ENCODE measurements around the gene FAM219B.
"Not testable (repeated sequence)": the region's sequence is repeated elsewhere in the genome, so short reads cannot be mapped to it uniquely, and the experiment has no call there.

Gene FAM219B

GRCh38 chr15:74950078-74950908, 43.6 kb upstream of the FAM219B start:
- Histone ChIP-seq H3K9me3 (no peaks in the 10 kb centered on the region), H3K4me3 (ENCODE audit: low read depth in 1 of 2, low read length in 1 of 2) (no peak overlapping the region), H3K27ac (no peak overlapping the region), H3K27me3 (peaks cover 14% of the 10 kb centered on the region), H3K36me3 (no peaks in the 10 kb centered on the region), H3K4me1 (ENCODE audit: control insufficient read depth in 1 of 2, insufficient read depth in 1 of 2, low read depth in 1 of 2, low read length in 1 of 2) (no peaks in the 10 kb centered on the region)
- TF ChIP-seq, protein P1, sequence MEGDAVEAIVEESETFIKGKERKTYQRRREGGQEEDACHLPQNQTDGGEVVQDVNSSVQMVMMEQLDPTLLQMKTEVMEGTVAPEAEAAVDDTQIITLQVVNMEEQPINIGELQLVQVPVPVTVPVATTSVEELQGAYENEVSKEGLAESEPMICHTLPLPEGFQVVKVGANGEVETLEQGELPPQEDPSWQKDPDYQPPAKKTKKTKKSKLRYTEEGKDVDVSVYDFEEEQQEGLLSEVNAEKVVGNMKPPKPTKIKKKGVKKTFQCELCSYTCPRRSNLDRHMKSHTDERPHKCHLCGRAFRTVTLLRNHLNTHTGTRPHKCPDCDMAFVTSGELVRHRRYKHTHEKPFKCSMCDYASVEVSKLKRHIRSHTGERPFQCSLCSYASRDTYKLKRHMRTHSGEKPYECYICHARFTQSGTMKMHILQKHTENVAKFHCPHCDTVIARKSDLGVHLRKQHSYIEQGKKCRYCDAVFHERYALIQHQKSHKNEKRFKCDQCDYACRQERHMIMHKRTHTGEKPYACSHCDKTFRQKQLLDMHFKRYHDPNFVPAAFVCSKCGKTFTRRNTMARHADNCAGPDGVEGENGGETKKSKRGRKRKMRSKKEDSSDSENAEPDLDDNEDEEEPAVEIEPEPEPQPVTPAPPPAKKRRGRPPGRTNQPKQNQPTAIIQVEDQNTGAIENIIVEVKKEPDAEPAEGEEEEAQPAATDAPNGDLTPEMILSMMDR (IDR thresholded peaks at IDR 0.05), result peak; percentile 97

- Histone ChIP-seq H3K27ac (peak within 1 kb of the TSS; percentile 95), H3K27me3 (no peaks in the 10 kb centered on the region), H3K36me3 (no peaks in the 10 kb centered on the region), H3K9me3 (no peaks in the 10 kb centered on the region), H3K4me3 (ENCODE audit: low read depth in 1 of 2, low read length in 1 of 2) (peak within 1 kb of the TSS; percentile 82 to 99), H3K4me1 (ENCODE audit: control insufficient read depth in 1 of 2, insufficient read depth in 1 of 2, low read depth in 1 of 2, low read length in 1 of 2) (peaks cover 12 to 14% of the 10 kb centered on the region in 2 experiments)
- TF ChIP-seq, protein P1 (IDR thresholded peaks at IDR 0.05), result peak; percentile 34
Measured at GRCh38 chr15:74937590-74938371, 31.1 kb upstream of the FAM219B start, which contains the start of gene COX5A. TSS of gene COX5A (minus strand) at chr15:74938073. CDS start at chr15:74938014, 59 bp downstream.

DNA sequence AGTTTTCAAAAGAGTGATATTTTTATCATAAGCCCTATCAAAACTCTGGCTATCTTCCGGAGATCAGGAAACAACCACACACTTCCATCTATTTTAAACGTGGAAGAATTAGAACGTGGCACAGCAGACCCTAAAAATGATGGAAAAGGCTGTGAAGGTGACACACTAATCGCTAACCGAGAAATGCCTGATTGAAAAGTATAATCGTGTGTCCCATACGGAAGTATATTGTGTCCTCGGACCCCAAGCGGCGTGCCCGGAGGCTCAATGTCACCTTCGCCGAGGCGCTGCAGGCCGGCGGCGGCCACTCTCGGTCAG, 30.6 kb upstream of the FAM219B start:
- Histone ChIP-seq H3K27ac (peak overlapping the region; percentile 95), H3K4me3 (ENCODE audit: low read depth in 1 of 2, low read length in 1 of 2) (peak overlapping the region; percentile 82 to 99)
- TF ChIP-seq, protein P1 (IDR thresholded peaks at IDR 0.05), result no peak

GRCh38 chr15:74935193-74935592, 28.5 kb upstream of the FAM219B start:
- not testable (repeated sequence) for H3K27me3 ChIP-seq; H3K4me3 ChIP-seq (ENCODE audit: low read depth in 1 of 2, low read length in 1 of 2); H3K27ac ChIP-seq; H3K9me3 ChIP-seq; H3K36me3 ChIP-seq
- H3K4me1 ChIP-seq (ENCODE audit: control insufficient read depth in 1 of 2, insufficient read depth in 1 of 2, low read depth in 1 of 2, low read length in 1 of 2), result peaks cover 12 to 14% of the 10 kb centered on the region in 2 experiments

More for the DNA sequence above, 30.6 kb upstream of the FAM219B start:
- H3K36me3 ChIP-seq, result no peaks in the 10 kb centered on the region
- H3K9me3 ChIP-seq, result no peaks in the 10 kb centered on the region
- H3K27me3 ChIP-seq, result no peaks in the 10 kb centered on the region
- H3K4me1 ChIP-seq (ENCODE audit: control insufficient read depth in 1 of 2, insufficient read depth in 1 of 2, low read depth in 1 of 2, low read length in 1 of 2), result peaks cover 12 to 14% of the 10 kb centered on the region in 2 experiments

DNA sequence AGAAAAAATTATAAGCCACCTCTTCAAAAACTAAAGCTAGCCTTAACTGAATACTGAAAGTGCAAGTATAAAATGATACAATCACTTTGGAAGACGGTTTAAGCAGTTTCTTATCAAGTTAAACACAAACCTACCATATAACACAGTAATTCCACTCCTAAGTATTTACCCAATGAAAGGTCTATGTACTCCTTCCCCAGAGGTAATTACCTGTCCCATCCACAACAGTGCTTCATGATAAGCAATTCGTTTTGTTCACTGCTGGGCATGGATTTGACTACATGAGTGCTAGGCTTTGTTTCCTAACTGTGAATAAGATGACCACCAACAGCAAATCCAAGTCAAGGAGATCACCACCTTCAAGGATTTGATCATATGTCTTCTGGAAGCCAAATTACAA, 26.9 kb upstream of the FAM219B start:
- Histone ChIP-seq H3K27me3 (no peaks in the 10 kb centered on the region), H3K27ac (no peak overlapping the region)
- TF ChIP-seq, protein P1 (IDR thresholded peaks at IDR 0.05), result no peak

DNA sequence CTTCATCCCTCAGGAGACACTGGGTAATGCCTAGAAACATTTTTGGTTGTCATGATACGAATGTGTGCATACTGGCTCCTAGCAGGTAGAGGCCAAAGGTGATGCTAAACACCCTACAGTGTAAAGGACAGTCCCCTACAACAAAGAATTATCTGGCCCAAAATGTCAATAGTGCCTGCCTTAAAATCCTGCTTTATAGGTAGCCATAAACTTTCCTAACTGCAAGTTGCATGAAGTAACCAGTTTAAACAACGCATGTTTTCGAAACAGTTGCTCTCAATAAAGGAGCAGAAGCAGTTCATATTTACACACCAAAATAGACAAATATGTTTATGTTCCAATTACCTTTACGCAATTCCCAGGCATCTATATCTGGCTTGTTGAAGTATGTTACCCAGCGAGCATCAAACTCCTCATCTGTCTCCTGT, 22.1 kb upstream of the FAM219B start:
- TF ChIP-seq, protein P1 (IDR thresholded peaks at IDR 0.05), result no peak
- Histone ChIP-seq H3K4me3 (ENCODE audit: low read depth in 1 of 2, low read length in 1 of 2) (no peak overlapping the region), H3K9me3 (no peaks in the 10 kb centered on the region), H3K27ac (no peak overlapping the region), H3K4me1 (ENCODE audit: control insufficient read depth in 1 of 2, insufficient read depth in 1 of 2, low read depth in 1 of 2, low read length in 1 of 2) (no peaks in the 10 kb centered on the region), H3K27me3 (no peaks in the 10 kb centered on the region), H3K36me3 (peaks cover 59% of the 10 kb centered on the region)

More for the DNA sequence above, 26.9 kb upstream of the FAM219B start:
- H3K4me1 ChIP-seq (ENCODE audit: control insufficient read depth in 1 of 2, insufficient read depth in 1 of 2, low read depth in 1 of 2, low read length in 1 of 2), result peaks cover 12 to 14% of the 10 kb centered on the region in 2 experiments
- no peak overlapping the region for H3K4me3 ChIP-seq (ENCODE audit: low read depth in 1 of 2, low read length in 1 of 2)
- no peaks in the 10 kb centered on the region for H3K9me3 ChIP-seq
- H3K36me3 ChIP-seq, result peaks cover 19% of the 10 kb centered on the region

All from neutrophil (primary cell).